Fibroblast of gingiva (primary cell): ENCODE results near the gene IGLL1.
"Not testable (repeated sequence)": the region's sequence is repeated elsewhere in the genome, so short reads cannot be mapped to it uniquely, and the experiment has no call there.

Experiments used
- DNase-seq: peaks from one replicate; pipeline ENCODE4 v3.0.0-alpha.2; 2011; ENCODE audit warnings: low read depth

The IGLL1 gene

DNA sequence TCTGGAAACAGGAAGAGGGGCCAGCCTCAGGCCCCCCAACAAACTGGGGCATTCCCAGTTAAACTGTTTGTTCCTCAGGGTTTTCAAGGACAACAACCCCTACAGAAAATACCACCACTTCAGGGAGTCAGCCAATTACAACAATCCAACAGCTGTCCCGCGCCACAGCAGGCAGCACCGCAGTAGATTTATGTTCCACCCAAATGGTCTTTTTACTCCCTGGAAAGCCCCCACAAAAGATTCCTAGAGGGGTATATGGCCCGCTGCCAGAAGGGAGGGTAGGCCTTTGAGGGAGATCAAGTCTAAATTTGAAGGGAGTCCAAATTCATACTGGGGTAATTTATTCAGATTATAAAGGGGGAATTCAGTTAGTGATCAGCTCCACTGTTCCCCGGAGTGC is 39.3 kb downstream of the IGLL1 start:
- not testable (repeated sequence) for DNase-seq

DNA sequence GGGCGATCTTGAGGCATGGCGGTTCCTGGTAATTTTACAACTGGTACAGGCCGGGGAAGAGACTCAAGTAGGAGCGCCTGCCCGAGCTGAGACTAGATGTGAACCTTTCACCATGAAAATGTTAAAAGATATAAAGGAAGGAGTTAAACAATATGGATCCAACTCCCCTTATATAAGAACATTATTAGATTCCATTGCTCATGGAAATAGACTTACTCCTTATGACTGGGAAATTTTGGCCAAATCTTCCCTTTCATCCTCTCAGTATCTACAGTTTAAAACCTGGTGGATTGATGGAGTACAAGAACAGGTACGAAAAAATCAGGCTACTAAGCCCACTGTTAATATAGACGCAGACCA is 40.3 kb downstream of the IGLL1 start:
- DNase-seq = not testable (repeated sequence)

DNA sequence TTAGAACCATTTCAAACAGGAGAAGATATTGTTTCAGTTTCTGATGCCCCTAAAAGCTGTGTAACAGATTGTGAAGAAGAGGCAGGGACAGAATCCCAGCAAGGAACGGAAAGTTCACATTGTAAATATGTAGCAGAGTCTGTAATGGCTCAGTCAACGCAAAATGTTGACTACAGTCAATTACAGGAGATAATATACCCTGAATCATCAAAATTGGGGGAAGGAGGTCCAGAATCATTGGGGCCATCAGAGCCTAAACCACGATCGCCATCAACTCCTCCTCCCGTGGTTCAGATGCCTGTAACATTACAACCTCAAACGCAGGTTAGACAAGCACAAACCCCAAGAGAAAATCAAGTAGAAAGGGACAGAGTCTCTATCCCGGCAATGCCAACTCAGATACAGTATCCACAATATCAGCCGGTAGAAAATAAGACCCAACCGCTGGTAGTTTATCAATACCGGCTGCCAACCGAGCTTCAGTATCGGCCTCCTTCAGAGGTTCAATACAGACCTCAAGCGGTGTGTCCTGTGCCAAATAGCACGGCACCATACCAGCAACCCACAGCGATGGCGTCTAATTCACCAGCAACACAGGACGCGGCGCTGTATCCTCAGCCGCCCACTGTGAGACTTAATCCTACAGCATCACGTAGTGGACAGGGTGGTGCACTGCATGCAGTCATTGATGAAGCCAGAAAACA is 40.8 kb downstream of the IGLL1 start:
- DNase-seq = peak; percentile 51

DNA sequence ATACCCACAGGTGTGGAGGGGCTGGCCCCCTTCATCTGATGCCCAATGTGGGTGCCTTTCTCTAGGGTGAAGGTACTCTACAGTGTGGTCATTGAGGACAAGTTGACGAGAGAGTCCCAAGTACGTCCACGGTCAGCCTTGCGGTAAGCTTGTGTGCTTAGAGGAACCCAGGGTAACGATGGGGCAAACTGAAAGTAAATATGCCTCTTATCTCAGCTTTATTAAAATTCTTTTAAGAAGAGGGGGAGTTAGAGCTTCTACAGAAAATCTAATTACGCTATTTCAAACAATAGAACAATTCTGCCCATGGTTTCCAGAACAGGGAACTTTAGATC is 41.4 kb downstream of the IGLL1 start:
- DNase-seq = not testable (repeated sequence)

DNA sequence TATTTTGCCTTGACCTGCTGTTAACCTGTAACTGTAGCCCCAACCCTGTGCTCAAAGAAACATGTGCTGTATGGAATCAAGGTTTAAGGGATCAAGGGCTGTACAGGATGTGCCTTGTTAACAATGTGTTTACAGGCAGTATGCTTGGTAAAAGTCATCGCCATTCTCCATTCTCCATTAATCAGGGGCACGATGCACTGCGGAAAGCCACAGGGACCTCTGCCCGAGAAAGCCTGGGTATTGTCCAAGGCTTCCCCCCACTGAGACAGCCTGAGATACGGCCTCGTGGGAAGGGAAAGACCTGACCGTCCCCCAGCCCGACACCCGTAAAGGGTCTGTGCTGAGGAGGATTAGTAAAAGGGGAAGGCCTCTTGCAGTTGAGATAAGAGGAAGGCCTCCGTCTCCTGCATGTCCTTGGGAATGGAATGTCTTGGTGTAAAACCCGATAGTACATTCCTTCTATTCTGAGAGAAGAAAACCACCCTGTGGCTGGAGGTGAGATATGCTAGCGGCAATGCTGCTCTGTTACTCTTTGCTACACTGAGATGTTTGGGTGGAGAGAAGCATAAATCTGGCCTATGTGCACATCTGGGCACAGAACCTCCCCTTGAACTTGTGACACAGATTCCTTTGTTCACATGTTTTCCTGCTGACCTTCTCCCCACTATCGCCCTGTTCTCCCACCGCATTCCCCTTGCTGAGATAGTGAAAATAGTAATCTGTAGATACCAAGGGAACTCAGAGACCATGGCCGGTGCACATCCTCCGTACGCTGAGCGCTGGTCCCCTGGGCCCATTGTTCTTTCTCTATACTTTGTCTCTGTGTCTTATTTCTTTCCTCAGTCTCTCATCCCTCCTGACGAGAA is 42.0 kb downstream of the IGLL1 start:
- DNase-seq = not testable (repeated sequence)

DNA sequence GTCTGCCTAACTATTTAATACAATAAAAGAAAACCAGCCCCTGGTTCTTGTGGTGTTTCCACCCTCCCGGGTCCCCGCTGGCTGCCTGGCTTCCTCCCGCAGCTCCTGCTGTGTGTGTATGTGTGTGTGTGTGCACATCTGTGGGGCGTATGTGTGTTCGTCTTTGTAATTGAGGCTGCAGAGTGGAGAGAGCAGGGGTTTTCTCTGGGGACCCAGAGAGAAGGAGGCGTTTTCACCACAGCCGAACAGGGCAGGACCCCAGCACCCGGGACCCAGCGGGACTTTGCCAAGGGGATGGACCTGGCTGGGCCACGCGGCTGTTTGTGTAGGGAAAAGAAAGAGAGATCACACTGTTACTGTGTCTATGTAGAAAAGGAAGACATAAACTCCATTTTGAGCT is 42.7 kb downstream of the IGLL1 start:
- no peak for DNase-seq

DNA sequence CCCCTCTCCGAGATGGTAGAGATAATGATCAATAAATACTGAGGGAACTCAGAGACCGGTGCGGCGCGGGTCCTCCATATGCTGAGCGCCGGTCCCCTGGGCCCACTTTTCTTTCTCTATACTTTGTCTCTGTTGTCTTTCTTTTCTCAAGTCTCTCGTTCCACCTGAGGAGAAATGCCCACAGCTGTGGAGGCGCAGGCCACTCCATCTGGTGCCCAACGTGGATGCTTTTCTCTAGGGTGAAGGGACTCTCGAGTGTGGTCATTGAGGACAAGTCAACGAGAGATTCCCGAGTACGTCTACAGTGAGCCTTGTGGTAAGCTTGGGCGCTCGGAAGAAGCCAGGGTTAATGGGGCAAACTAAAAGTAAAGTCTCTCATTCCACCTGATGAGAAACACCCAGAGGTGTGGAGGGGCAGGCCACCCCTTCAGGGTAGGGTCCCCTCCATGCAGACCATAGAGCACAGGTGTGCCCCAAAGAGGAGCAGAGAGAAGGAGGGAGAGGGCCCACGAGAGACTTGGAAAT is 43.2 kb downstream of the IGLL1 start:
- DNase-seq = no peak

DNA sequence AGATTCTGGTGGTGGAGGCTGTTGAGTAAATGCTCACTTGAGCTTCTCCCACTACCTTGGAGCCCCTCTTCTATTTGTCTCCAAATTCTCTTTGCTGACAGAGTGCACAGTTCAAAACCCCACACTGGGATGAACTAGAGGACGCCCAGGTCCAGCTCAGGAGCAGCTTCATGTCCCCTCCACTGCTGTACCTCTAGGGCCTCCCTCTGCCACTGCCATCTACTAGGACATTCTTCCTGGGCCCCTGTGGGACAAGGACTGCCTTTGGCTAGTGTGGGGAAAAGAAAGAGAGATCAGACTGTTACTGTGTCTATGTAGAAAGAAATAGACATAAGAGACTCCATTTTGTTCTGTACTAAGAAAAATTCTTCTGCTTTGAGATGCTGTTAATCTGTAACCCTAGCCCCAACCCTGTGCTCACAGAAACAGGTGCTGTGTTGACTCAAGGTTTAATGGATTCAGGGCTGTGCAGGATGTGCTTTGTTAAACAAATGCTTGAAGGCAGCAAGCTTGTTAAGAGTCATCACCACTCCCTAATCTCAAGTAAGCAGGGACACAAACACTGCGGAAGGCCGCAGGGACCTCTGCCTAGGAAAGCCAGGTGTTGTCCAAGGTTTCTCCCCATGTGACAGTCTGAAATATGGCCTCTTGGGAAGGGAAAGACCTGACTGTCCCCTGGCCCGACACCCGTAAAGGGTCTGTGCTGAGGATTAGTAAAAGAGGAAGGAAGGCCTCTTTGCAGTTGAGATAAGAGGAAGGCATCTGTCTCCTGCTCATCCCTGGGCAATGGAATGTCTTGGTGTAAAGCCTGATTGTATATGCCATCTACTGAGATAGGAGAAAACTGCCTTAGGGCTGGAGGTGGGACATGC is 44.1 kb downstream of the IGLL1 start:
- DNase-seq = not testable (repeated sequence)

DNA sequence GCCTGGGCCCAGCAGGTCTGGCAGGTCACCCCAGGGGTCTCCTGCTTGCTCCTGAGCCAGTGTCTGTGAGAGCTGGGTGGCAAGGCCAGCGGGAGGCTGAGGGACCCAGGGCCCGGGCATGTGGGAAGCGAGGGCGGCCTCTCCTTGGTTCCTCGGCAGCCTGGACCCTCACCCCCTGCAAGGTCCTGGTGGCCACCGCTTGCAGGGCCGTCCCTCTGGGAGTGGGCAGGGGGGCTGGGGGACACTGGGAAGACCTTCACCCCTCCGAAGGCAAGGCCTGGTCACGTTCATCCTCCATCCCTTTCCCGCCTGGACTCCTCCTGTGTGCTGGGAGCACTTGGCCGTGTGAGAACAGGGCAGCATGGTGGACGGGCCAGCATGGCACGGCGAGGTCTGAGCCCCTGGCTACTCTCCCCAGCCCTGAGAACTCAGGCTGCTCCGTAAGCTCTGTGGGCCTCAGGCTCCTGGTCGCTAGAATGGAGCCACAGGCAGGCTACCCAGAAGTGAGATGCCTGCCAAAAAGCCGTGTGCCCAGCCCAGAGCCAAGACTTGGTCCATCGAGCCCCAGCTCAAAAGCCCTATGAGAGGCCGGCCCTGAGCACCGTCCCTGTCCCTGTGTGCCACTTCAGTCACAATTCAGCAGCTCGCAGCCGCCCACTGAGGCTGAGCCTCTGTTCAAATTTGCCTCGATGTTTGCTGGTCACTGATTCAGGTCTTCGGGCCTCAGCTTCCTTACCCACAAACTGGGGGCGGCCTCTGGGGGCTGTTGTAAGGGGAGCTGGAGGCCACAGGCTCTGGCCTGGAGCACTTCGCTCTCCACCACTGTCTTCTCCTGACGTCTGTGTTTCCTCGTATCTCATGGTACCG is 45.0 kb downstream of the IGLL1 start:
- no peak for DNase-seq

DNA sequence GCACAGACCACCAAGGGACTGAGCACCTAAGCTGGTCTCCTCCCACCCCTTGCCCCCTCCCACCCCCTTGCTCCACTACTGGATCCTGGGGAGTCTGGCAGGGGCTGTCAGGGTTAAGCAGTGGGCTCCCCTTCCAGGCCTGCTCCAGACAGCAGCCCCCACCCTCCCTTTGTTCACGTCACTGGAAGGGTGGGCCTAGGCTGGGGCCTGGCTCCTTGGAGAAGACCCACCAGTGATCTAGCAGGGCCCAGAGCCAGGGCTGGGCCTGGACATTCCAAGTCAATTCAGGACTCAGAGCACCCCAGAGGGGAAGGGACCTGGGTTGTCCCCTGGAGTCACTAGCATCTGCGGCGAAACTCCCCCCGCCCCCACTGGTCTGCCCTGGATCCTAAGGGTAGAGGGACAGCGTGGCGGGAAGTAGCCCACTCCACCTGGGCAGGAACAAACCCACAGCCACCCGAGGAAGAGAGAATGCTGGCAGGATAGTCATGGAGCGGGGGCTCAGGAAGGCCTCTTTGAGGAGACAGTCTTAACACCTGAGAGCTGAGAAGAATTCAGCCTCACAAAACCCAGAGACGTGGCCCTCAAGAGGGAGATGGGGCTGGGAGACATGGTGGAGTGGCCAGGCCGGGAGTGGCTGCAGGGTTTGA is 45.8 kb downstream of the IGLL1 start:
- no peak for DNase-seq

DNA sequence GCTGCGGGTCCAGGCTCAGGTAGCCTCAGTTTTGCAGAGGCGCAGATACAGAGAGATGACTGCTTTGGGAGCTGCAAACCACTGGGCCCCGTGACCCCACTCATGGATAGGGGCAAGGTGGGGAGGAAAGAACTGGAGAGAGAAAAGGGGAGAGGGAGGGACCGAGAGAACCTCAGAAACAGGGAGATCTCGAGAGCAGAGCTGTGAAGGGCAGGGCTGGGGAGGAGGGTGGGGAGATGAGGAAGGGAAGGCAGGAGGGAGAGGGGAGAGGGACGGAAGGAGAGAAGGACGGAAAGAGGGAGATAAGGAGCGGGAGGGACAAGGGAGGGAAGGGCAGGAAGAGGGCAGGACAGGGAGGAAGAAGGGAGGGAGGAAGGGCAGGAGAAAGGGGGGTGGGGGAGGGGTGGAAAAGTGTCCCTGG is 46.3 kb downstream of the IGLL1 start:
- DNase-seq = no peak

DNA sequence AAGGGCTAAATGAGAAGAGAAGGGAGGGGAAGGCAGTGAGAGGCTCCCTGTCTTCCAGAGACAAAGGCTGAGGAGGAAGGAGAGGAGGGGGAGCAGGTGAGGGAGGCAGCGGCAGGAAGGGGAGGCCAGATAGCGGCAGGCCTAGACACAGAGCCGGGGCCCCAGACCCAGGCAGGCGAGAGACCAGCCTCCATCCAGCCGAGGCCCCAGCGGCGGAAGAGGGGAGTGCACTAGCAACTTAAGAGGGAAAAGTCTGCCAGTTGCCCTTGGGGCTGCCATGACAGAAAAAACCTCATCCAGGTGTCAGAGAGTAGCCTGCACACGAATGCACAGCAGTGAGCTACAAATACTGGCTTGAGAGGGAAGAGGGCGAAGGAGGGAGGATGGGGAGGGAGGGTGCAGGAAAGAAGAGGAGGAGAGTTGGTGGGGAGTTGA is 46.7 kb downstream of the IGLL1 start:
- DNase-seq = no peak

DNA sequence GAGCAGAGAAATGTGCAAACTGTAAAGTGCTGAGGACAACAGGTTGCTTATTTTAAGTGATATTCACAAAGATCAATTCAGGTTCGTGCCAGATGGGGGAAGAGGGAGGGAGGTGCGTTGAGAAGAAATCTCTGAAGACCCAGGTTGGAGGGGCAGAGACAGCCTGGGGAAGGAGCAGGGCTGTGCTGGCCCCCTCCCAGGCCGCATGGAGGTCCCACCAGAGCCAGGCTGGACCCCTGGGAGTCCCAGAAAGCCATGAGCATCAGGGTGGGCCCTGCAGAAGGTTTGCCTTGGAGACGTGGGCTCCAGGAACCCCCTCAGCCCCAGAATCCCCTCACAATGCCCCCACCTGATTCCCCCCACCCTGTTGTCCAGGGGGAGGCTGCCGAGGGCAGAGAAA is 47.4 kb downstream of the IGLL1 start:
- DNase-seq = no peak

DNA sequence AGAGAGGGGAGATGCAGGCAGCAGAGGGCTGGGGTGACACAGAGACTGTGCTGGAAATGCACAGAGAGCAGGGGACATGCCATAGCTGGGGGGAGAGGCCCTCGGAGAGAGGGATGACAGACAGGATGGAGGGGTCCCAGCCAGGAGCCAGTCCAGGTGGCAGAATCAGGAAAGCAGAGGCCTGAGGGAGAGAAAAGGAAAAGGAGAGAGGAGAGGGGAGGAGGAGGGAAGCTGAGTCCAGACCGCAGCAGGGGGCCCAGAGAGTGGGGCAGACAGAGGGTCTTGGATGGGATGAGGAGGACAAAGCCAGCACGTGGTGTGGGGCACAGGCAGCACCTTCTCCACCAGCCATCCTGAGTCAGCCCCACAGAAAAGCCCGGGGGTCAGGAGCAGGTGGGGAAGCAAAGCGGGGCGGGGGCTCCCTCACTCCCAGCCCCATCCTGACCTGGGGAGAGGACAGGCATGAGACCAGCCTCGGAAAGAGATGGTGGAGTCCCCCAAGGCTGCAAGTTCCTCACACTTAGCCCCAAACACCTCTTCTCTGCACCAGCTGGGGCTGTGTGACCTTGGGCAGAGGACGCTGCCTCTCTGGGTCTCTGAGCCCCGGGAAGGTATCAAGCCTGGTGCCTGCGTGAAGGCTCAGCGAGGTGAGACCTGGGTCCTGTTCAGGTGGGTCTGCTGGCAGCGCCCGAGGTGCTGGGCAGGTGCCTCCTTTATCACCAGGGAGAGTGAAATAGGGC is 48.0 kb downstream of the IGLL1 start:
- DNase-seq = no peak

DNA sequence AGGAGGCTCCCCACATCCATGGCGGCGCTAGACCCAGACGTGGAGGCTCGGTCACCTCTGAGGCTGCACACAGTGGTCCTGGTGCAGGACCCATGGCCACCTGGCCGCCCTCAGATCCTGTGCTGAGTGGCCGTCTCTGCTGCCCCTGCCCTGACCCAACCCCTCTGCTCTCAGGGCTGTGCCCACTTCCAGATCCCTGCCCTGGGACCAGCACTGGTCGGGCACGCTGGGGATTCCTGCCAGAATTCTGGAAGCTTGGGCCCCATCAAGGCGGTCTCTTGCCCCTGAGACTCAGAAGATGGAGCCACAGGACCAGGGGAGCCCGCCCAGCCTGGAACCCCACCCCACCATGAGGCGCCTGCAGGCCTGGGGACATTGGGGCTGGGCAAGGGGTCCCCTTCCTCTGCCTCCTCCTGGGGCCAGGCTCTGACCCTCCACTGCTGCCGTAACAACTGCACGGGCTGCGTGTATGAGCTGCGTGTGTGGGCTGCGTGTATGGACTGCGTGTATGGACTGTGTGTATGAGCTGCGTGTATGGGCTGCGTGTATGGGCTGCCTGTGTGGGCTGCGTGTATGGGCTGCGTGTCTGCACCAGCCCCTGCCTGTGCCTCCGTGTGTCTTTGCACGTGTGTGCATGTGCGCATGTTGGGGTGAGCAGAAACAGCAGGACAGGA is 48.7 kb downstream of the IGLL1 start:
- no peak for DNase-seq

DNA sequence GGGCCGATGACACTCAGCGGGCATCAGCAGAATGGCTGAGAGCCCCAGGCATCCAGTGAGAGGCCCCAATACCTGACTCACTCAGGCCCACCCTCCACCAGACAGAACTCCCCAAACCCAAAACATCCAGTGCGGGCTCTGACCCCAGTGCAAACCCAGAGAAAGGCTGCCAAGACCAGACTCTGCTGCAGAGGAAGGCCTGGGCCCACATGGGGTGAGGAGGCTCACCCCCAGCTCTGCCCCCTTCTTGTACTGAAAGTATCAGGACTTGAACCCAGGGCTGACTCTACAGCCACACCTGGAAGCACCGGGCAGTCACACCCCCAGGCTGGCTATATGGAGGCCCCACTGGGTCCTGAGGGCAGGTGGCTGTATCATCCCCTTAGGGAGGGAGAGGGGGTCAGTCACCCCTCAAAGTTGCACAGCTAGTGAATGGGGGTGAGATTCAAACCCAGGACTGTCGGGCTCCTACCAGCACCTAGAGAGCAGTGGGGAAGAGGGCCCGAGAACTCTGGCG is 49.3 kb downstream of the IGLL1 start:
- no peak for DNase-seq

DNA sequence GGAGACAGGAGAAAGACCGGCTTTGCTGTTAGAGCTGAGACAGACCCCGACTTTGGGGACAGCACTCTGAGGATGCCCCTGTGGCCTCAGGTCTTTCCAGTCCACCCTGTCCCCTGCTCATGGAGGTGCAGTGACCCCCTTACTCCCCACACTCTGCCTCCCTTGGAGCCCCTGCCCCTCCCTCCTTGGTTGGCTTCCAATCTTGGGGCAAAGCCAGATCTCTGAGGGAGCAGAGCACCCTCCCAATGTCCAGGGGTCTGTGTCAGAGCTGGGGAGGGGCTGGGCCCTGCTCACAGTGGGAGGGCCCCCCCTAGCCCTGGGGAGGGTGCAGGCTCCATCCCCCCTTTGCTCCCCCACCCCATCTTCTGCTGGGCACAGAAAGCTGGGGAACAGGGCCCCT is 50.0 kb downstream of the IGLL1 start:
- no peak for DNase-seq

DNA sequence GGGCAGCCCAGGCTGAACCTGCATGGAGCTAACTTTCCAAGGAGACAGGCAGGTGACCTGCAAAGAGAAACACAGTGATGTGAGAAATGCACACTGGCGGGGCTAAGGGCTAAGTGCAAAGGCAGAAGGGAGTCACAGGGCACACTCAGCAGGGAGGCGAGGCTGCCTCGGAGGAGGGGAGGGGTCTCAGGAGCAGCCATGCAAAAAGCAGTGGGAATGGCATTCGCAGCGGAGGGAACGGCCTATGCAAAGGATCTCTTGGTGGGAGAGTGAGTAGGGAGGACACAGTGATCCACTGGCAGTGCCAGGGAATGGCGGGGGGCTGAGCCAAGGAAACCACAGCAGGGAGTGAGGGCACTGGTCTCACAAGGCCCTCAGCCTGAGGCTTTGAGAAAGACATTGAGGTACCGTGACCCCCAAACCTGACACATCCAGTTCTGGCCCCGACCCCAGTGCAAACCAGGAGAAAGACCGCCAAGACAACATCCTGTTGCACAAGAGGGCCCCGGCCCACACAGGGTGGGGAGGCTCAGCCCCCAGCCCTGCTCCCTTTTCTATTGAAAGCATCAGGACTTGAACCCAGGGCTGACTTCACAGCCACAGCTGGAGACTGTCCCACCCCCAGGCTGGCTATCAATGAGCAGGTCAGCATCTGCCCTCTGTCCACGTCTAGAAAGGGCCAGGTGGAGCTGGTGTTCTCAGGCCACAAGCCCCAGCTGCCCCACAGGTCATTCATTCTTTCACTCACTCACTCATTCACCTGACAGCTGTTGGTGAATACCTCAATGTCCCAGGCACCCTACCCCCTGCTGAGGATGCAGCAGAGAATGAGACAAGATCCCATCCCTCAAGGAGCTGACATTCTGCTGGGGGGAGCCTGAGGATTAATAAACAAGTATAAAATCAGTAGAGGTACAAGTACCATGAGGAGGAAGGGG is 50.7 kb downstream of the IGLL1 start:
- no peak for DNase-seq
